ENCODE measurements around the gene CGB1. TPM values are rescaled to one million over a fixed set of nuclear protein-coding genes. Genes with fewer than 3 reads are reported as not detected.
"Not testable (repeated sequence)": the region's sequence is repeated elsewhere in the genome, so short reads cannot be mapped to it uniquely, and the experiment has no call there.

Gene CGB1
- total RNA-seq, 1 experiment from 2014 or later: 2.6 TPM

DNA sequence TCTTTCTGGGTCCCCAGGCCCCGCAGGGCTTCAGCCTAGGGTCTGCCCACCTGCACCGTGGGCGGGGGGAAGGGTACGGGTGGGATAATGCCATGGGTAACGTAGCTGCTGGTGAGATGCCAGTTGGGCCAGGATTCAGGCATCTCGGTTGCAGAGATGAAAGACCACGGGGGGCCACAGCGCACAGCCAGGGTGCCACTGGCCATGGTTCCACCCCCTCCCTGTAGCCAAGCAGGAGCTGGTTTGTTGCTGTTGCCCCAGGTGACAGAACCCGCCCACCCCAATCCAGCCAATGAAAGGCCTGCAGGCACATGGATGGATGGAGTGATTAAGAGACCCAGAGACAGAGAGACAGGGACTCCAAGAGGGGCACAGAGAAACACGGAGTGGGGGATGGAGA is 21.9 kb upstream of the CGB1 start:
- peak; percentile 40 for DNase-seq (ENCODE audit: low read depth)

DNA sequence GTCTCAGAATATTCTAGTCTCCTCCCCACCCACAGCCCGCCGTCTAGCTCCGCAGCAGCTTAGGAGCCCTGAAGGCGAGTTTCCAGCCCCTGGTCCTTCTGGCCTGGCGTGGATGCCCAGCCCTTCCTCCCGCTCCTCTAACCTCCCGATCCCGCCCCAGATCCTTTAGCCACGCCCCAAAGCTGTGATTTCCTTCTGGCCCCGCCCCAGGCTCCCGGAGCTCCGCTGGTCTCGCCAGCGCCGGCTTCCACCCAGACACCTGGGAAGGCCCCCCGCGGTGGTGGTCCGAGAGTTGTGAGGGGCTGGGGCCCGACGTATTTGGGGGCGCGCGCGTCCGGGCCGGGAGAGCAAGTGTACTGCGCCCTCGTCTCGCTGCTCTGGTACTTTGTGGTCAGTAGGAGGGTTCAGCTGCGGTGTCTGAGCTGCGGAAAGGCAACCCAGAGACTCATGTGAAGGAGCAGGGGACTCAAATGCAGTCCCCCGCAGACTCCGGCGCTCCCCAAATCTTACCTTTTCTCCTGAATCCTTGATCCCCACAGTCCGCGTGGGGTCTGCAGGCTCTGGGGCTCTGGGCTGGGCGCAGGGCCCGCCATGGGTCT is 21.0 kb upstream of the CGB1 start, which contains the start of gene CGB7:
Gene CGB7 (minus strand): TSS at position 114 of the 599 bp plus-strand sequence. CDS start 2,374 bp downstream, outside the sequence.
- DNase-seq (ENCODE audit: low read depth): peak; percentile 82

DNA sequence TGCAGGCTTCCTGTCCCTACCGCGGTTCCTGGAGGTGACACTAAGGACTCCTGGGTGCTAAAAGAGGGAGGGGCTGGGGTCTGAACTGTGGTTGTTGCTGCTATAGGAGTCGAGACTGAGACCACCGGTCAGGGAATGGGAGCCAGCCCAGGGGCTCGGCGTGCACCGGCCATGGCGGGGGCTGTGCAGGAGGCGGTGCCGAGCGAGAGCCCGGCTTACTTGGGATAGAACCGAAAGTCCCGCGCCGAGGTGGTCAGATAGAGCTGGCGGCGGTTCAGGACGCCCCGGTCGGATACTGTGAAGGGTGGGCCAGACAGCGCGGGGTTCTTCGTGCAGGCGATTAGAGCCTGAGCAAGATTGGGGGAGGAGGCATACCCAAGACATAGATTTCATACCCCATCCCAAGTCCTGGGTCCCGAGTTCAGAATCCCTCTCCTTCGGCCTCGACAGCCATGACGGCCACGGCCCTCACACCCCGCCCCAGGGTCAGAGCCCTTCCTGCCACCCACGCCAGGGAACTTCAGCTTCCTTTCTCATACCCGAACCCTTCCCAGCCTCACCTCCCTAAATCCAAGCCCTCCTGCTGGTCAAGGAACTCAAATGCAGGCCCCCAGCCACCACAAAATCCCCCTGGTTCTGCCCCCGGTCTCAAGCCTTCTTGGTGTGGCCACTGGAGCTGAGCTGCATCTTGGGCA is 20.4 kb upstream of the CGB1 start:
- DNase-seq (ENCODE audit: low read depth): not testable (repeated sequence)

DNA sequence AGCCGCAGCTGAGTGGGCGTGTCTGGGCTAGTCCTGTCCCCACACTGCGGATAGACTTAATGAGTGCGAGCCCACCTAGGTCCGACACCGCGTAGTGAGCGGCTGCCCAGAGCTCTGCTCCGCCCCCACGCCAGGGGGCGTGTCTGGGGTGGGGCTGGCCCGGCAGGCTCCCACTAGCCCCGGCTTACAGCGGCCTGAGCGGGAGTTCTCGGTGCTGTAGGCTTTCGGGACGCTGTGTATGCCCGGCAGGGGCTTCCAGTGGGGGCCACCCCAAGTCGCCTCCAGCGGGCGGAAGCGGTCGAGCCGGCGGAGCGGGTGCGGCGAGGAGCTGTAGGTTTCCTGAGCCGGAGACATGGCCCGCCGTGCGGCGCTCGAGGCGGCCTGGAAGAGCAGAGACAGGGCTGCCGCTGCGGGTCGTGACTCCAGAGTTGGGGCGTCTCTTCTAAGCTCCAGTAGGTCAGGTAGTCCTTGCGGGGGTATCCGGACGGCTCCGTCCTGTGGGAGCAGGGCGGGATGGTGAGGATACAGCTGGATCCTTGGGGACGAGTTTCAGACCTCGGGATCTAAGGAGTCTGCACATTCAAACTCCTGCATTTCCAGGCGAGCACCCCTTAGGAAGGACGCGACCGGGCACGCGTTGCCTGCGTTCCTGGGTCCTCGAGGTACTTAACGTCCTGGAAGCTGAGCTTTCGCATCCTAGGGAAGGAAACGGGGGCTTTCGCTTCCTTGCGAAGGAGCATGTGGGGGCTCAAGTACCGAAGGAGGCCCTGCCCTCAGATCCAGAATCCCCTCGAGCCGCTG is 19.6 kb upstream of the CGB1 start:
- peak; percentile 63 for DNase-seq (ENCODE audit: low read depth)

DNA sequence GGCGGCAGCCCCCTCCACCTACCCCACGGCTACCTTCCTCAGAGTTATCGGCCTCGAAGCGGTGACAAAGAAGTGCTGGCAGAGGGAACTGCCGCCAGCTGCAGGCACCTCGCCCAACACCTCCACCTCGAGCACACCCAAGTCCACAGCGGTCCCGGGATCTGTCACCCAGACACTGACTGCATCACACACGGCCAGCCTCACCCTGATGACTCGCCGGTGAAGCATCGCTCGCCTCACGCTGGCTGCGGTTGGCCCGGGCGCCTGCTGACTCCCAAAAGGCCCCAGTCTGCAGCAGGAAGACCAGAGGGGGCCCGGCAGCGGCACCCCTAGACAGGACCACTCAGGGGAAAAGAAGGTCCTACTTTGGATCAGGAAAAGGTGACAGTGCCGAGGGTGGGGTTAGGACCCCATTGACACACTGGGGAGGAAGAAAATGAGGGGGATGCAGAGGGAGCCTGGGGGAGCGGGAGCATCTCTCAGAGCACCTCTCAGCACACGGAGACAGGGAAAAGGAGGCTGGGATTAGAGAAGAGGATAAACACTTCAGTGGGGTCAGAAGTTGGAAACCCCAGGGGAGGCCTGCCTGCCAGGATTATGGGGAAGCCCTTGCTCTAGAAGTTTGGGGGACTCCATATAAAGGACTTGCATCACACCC is 13.8 kb upstream of the CGB1 start:
- DNase-seq (ENCODE audit: low read depth): peak; percentile 86

DNA sequence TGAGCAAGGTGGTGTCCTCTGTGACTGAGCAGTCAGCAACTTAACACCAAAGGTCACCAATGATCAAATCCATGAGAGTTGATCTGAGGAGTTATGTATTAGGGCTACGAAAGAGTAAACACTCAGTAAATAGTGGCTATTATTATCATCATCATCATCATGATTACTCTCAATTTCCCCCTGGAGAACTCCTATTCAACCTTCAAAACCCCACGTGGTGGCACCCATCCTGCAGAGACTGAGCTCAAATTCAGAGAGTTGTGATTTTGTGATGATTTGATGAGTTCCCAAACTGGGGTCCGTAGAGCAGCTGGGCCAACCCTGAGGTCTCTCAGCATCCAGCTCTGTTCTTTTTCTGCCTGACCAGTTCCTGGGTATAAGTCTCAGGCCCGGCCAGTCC is 13.1 kb upstream of the CGB1 start:
- not testable (repeated sequence) for DNase-seq (ENCODE audit: low read depth)

DNA sequence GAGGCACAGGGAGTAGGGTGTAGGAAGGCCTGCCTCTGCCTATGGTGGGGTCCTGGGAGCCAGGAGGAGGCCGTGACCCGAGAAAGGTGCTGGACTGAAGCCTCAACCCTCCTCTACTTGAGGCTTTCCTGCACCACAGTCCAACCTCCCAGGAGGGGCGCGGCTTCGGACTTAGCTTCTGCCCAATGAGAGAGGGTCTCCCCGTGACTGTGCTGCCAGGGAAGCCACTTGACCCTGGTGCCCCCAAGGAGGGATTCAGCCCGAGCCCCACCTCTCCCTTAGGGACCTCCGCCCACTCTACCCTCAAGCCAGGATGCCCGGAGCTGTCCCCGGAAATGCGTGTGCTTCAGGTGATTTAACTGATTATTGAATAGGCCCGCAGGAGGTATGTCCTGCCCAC is 12.3 kb upstream of the CGB1 start, which contains the start of gene CGB8:
Gene CGB8 (minus strand): TSS at position 101 of the 400 bp plus-strand sequence. CDS start 372 bp downstream, outside the sequence.
- not testable (repeated sequence) for DNase-seq (ENCODE audit: low read depth)

DNA sequence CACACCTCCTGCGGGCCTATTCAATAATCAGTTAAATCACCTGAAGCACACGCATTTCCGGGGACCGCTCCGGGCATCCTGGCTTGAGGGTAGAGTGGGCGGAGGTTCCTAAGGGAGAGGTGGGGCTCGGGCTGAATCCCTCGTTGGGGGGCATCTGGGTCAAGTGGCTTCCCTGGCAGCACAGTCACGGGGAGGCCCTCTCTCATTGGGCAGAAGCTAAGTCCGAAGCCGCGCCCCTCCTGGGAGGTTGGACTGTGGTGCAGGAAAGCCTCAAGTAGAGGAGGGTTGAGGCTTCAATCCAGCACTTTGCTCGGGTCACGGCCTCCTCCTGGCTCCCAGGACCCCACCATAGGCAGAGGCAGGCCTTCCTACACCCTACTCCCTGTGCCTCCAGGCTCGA is 6.9 kb upstream of the CGB1 start, which contains the start of gene CGB5:
Gene CGB5 (plus strand): TSS at position 301 of the 400 bp plus-strand sequence. CDS start 362 bp downstream, outside the sequence.
- DNase-seq (ENCODE audit: low read depth): not testable (repeated sequence)

DNA sequence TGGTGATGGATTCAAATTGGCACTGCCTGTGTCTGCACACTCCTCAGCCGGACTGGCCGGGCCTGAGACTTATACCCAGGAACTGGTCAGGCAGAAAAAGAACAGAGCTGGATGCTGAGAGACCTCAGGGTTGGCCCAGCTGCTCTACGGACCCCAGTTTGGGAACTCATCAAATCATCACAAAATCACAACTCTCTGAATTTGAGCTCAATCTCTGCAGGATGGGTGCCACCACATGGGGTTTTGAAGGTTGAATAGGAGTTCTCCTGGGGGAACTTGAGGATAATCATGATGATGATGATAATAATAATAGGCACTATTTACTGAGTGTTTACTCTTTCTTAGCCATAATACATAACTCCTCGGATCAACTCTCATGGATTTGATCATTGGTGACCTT is 6.0 kb upstream of the CGB1 start:
- DNase-seq (ENCODE audit: low read depth): not testable (repeated sequence)

DNA sequence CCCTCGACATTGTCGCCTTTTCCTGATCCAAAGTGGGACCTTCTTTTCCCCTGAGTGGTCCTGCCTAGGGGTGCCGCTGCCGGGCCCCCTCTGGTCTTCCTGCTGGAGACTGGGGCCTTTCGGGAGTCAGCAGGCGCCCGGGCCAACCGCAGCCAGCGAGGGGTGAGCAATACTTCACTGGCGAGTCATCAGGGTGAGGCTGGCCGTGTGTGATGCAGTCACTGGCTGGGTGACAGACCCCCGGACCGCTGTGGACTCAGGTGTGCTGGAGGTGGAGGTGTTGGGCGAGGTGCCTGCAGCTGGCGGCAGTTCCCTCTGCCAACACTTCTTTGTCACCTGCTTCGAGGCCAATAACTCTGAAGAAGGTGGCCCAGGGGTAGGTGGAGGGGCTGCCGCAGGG is 5.5 kb upstream of the CGB1 start:
- peak; percentile 74 for DNase-seq (ENCODE audit: low read depth)

DNA sequence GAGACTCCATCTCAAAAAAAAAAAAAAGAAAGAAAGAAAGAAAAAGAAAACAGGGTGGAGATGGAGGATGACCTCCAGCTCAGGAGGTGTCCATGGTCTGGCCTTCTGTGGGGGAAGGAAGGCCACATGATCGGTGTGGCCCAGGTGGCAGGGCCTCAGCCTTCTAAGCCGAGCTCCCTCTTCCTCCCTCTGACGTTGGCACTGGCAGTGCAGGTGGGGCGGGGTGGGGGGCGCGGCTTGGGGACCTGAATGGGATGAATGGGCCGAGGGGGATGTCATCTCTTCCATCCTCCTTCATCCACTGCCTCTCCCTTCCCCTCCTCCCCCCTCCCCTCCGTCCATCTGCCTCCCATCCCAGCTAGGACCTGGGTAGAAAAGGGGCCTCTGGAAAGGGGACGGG is 3.0 kb upstream of the CGB1 start:
- not testable (repeated sequence) for DNase-seq (ENCODE audit: low read depth)

DNA sequence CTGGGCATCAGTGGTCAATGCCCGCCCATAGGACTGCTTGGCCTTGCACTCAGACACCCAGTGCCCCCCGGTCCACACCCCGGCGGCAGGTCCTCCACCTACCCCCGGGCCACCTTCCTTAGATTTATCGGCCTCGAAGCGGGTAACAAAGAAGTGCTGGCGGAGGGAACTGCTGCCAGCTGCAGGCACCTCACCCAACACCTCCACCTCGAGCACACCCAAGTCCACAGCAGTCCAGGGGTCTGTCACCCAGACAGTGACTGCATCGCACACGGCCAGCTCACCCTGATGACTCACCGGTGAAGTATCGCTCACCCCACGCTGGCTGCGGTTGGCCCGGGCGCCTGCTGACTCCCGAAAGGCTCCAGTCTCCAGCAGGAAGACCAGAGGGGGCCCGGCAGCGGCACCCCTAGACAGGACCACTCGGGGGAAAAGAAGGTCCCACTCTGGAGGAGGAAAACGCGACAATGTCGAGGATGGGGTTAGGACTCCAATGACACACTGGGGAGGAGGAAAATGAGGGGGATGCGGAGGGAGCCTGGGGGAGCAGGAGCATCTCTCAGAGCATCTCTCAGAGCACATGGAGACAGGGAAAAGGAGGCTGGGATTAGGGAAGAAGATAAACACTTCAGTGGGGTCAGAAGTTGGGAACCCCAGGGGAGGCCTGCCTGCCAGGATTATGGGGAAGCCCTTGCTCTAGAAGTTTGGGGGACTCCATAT is 2.0 kb upstream of the CGB1 start:
- peak; percentile 80 for DNase-seq (ENCODE audit: low read depth)

DNA sequence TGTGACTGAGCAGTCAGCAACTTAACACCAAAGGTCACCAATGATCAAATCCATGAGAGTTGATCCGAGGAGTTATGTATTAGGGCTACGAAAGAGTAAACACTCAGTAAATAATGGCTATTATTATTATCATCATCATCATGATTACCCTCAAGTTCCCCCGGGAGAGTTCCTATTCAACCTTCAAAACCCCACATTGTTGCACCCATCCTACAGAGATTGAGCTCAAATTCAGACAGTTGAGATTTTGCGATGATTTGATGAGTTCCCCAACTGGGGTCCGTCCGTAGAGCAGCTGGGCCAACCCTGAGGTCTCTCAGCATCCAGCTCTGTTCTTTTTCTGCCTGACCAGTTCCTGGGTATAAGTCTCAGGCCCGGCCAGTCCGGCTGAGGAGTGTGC is 1.4 kb upstream of the CGB1 start:
- not testable (repeated sequence) for DNase-seq (ENCODE audit: low read depth)

DNA sequence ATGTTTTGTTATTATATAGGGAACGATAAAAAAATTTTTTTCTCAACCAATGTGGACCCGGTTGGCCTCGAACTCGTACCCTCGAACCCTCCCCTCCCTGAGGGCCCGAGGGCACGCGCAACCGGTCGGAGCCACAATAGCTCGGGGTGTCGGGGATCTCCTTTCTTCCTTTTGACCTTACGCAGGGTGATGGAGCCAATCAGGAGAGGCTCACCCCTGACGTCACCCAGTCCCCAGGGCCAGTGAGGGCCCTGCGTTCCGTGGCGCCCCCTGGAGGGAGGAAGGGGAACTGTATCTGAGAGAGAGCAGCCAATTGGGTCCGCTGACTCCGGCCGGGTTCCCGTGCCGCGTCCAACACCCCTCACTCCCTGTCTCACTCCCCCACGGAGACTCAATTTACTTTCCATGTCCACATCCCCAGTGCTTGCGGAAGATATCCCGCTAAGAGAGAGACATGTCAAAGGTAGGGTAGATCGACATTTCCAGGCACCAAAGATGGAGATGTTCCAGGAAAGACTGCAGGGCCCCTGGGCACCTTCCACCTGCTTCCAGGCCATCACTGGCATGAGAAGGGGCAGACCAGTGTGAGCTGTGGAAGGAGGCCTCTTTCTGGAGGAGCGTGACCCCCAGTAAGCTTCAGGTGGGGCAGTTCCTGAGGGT is 4.9 kb downstream of the CGB1 start, which contains the start of gene CGB2:
Gene CGB2 (plus strand): TSS at position 249 of the 660 bp plus-strand sequence. CDS start 206 bp downstream, at position 455.
- DNase-seq (ENCODE audit: low read depth): not testable (repeated sequence)

DNA sequence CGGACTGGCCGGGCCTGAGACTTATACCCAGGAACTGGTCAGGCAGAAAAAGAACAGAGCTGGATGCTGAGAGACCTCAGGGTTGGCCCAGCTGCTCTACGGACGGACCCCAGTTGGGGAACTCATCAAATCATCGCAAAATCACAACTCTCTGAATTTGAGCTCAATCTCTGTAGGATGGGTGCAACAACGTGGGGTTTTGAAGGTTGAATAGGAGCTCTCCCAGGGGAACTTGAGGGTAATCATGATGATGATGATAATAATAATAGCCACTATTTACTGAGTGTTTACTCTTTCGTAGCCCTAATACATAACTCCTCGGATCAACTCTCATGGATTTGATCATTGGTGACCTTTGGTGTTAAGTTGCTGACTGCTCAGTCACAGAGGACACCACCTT is 6.4 kb downstream of the CGB1 start:
- DNase-seq (ENCODE audit: low read depth): not testable (repeated sequence)

DNA sequence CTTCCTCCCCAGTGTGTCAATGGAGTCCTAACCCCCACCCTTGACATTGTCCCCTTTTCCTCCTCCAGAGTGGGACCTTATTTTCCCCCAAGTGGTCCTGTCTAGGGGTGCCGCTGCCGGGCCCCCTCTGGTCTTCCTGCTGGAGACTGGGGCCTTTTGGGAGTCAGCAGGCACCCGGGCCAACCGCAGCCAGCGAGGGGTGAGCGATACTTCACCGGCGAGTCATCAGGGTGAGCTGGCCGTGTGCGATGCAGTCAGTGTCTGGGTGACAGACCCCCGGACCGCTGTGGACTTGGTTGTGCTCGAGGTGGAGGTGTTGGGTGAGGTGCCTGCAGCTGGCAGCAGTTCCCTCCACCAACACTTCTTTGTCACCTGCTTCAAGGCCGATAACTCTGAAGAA is 6.9 kb downstream of the CGB1 start:
- DNase-seq (ENCODE audit: low read depth): peak; percentile 62

DNA sequence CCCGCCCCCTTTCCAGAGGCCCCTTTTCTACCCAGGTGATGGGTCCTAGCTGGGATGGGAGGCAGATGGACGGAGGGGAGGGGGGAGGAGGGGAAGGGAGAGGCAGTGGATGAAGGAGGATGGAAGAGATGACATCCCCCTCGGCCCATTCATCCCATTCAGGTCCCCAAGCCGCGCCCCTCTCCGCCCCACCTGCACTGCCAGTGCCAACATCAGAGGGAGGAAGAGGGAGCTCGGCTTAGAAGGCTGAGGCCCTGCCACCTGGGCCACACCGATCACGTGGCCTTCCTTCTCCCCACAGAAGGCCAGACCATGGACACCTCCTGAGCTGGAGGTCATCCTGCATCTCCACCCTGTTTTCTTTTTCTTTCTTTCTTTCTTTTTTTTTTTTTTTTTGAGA is 8.0 kb downstream of the CGB1 start:
- DNase-seq (ENCODE audit: low read depth): not testable (repeated sequence)

DNA sequence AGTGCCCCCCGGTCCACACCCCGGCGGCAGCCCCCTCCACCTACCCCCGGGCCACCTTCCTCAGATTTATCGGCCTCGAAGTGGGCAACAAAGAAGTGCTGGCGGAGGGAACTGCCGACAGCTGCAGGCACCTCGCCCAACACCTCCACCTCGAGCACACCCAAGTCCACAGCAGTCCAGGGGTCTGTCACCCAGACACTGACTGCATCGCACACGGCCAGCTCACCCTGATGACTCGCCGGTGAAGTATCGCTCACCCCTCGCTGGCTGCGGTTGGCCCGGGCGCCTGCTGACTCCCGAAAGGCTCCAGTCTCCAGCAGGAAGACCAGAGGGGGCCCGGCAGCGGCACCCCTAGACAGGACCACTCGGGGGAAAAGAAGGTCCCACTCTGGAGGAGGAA is 11.1 kb downstream of the CGB1 start:
- peak; percentile 45 for DNase-seq (ENCODE audit: low read depth)

DNA sequence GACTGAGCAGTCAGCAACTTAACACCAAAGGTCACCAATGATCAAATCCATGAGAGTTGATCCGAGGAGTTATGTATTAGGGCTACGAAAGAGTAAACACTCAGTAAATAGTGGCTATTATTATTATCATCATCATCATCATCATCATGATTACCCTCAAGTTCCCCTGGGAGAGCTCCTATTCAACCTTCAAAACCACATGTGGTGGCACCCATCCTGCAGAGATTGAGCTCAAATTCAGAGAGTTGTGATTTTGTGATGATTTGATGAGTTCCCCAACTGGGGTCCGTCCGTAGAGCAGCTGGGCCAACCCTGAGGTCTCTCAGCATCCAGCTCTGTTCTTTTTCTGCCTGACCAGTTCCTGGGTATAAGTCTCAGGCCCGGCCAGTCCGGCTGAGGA is 11.6 kb downstream of the CGB1 start:
- DNase-seq (ENCODE audit: low read depth): not testable (repeated sequence)

DNA sequence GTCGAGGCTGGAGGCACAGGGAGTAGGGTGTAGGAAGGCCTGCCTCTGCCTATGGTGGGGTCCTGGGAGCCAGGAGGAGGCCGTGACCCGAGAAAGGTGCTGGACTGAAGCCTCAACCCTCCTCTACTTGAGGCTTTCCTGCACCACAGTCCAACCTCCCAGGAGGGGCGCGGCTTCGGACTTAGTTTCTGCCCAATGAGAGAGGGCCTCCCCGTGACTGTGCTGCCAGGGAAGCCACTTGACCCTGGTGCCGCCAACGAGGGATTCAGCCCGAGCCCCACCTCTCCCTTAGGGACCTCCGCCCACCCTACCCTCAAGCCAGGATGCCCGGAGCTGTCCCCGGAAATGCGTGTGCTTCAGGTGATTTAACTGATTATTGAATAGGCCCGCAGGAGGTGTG is 12.5 kb downstream of the CGB1 start, which contains the start of gene CGB3:
Gene CGB3 (minus strand): TSS at position 101 of the 400 bp plus-strand sequence. CDS start 362 bp downstream, outside the sequence.
- not testable (repeated sequence) for DNase-seq (ENCODE audit: low read depth)
